ENCODE results near the gene SOS1. TPM values are rescaled to one million over a fixed set of nuclear protein-coding genes. Genes with fewer than 3 reads are reported as not detected.
A peak's percentile ranks its signal among the peaks of the same experiment; 100 is the strongest.

Gene SOS1
- polyA plus RNA-seq, 3 donors = 51.3 to 61.8 (median 55.6) TPM

DNA sequence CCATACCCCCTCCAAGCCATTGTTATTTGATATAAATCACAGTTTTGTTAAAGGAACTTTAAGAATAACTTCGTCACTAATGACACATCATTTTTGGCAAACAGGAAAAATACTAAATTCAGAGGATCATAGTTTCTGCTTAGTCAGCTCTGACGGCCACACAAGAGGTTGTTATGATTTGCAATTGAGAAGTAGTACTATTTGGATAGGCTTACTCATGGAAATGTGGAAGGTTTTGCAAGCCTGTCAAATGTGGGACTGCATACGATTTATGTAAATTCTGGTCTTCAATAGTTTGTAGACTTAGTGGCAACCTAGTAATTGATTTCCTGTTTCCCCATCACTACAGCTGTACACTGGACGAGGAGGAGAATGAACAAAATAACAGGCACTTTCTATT lies 123.1 kb downstream of the SOS1 start:
- DNase-seq (ENCODE audit: extremely low read depth in 1 of 11, low read depth in 9 of 11, low spot score in 4 of 11) = no peak

DNA sequence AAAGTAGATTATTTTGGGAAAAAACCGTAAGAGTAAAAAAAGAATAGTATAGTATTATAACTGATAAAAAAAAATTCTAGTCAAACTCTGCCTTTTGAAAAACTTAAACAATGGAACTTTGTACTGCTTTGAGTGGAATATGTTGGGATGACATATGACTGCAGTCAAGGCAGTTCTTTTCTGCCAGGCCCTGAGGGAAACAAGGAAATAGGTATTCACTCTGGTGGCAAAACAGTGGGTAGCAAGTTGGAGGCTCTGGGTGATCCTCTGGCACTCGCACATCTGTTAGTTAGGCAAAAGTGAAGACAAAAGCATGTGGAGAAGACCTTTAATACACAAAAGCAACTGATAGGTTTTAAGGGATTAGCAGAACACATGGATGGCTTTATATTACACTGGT lies 129.0 kb downstream of the SOS1 start:
- no peak for DNase-seq (ENCODE audit: extremely low read depth in 1 of 11, low read depth in 9 of 11, low spot score in 4 of 11)

DNA sequence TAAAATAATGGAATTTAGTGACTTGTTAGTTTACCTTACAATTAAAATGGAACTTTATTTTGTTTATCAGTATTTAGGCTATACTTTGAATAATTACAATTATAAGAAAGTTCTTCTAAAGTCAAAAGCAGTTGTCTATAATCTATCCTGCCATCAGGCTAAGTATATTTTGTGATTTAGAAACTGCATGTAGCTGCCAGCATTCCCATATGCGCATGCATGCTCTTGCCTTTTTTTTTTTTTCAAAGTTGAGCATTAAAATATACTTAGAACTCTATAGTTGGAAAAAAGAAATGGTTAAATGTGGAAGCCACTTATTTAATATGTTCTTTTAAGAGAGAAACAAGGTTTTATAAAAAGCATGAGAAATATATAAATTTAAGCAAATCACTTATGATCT lies 132.1 kb downstream of the SOS1 start:
- DNase-seq (ENCODE audit: extremely low read depth in 1 of 11, low read depth in 9 of 11, low spot score in 4 of 11) = no peak

DNA sequence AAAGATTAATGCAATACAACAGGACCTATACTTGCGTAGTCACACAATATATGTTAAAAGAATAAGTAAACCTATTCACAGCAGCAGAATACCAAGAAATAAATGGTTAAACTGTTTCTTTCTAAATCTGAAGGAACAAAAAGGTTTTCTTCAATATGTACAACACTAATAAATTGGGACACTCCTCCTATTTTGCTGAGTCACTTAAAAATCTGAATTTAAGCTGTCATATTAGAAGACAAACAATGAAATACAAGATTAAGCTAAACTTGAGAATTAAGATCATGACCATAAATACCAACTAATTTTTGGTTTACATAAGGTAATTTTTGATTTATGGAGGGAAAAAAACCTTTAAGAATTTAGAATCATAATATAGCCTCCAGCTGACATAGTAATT lies 138.4 kb downstream of the SOS1 start:
- DNase-seq (ENCODE audit: extremely low read depth in 1 of 11, low read depth in 9 of 11, low spot score in 4 of 11) = no peak

DNA sequence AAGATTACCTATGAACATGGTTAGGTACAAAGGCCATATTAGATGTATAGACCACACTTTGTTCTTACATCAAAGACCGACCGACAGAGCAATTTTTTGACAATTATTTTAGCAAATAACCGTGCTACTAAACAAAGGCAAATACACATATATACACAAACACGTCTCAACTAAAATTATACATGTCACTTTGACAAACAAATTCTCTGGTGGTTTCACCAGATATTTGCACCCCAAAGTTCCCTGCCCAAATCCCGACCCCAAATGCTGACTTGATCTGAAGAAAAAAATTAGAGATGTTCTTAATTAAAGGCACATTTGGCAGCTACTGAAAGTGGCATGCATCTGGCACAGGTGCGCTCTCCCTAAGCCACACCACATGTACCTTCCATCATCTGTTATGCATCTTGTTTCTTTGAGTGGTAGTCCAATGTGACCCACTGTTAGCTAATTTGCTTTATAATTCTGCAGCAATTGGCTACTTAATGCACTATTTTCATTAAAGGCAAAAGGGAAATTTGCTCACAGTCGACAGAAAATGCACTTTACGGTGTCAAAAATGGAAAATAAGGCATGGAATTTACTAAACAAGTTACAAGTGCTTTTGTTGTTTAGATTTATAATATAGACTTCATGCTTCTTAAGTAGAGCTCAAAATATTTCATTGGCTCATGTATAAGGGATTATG lies 139.0 kb downstream of the SOS1 start:
- DNase-seq (ENCODE audit: extremely low read depth in 1 of 11, low read depth in 9 of 11, low spot score in 4 of 11) = no peak

DNA sequence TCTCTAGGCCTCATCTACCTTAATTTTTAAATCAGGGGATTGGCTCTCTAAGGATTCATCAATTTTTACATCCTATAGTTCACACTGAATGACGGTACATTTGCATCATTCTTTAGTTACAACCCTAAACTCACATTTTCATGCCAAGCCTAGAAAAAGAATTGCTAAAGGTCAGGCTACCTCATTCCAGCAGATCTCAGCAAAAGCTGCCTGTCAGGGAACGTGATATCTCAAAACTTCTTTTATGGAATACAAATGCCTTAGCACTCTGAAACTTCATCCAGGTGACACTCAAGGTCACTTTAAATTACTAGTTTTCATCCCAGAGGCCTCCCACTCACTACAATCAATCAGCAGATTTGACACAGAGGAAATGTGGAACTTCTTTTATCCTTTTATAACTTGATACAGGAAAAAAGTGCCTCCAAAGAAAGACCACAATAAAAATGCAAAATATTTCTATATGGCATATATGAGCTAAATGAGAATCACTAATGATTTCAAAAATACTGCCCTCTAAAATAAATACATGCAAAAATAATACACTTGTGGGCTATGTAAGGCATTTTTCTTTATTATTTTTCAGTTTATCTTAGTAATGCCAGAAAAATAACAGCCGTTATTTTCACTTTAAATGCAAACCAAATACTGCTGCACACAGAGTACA lies 139.7 kb downstream of the SOS1 start:
- DNase-seq (ENCODE audit: extremely low read depth in 1 of 11, low read depth in 9 of 11, low spot score in 4 of 11) = peak in 2 of 11 donors; percentile 7

DNA sequence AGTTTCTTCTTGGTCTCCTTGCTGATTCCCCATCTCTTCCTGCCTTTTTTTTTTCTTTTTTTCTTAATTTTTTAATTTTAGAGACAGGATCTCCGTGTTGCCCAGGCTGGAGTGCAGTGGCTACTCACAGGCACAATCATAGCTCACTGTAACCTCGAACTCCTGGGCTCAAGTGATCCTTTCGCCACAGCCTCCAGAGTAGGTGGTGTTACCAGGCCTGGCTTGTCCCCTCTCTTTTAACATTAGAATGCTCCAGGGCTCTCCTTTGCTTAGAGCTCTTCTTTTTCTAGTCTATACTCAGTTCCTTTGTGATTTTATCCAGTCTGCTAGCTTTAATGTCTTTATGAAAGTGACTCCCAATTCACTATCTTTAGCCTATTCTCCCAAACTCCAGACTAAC lies 141.9 kb downstream of the SOS1 start:
- no peak for DNase-seq (ENCODE audit: extremely low read depth in 1 of 11, low read depth in 9 of 11, low spot score in 4 of 11)

DNA sequence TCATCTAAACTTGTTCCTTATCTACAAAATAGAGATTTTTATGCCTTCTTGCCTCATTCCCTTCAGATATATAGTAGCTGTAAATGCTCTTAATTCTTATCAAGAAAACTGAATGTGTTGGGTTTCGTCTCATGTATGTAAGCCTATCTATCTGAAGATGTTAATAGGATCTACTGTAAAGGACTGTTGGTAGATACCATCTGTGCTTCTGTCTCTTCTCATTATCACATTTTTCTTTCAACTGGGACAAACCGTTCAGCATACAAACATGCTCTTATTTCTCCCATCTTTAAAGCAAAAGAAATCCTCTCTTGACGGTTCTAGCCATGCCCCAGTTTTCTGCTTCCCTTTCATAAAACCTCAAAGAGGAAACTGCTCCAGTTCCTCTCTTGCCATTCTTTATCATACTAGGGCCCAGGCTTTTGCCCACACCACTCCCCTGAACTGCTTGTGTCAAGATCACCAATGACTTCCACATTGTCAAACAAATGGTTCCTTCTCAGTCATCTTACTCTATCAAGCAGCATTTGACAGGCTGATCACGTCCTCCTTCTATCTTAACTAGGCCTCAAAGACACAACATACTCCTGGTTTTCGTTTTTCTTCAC lies 142.5 kb downstream of the SOS1 start:
- no peak for DNase-seq (ENCODE audit: extremely low read depth in 1 of 11, low read depth in 9 of 11, low spot score in 4 of 11)

DNA sequence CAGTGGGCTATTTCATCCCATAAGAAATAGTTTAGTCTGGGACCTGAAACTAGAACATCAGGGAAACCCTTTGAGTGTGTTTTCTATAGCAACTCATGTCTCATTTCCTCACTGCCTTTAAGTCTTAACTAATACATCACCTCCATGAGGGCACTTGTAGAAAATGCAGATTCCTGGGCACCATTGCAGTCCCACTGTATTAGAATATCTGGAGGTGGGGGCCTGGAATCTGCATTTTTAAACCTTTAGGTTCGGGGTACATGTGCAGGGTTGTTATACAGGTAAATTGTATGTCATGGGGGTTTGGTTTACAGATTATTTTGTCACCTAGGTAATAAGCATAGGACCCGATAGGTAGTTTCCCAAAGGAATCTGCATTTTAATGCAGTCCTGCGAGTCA lies 143.8 kb downstream of the SOS1 start:
- no peak for DNase-seq (ENCODE audit: extremely low read depth in 1 of 11, low read depth in 9 of 11, low spot score in 4 of 11)

DNA sequence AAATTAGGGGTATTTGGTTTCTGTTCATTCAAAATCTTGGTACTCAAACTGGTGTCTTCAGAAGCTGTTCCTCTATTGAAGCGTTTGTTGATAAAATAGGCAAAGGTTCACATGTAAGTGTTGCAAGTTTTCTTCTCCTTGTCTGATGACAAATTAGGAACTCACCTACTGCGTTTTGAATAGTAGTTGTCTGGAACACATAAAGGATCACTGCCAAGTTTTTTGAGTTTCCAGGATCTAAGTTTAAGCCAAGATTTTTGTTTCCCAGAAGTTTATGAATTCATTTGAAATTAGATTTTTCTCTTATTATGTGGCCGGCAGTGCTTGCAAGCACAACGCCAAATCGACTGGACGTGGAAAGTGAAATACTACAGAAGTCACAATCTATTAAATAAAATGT lies 145.8 kb downstream of the SOS1 start:
- DNase-seq (ENCODE audit: extremely low read depth in 1 of 11, low read depth in 9 of 11, low spot score in 4 of 11) = no peak

DNA sequence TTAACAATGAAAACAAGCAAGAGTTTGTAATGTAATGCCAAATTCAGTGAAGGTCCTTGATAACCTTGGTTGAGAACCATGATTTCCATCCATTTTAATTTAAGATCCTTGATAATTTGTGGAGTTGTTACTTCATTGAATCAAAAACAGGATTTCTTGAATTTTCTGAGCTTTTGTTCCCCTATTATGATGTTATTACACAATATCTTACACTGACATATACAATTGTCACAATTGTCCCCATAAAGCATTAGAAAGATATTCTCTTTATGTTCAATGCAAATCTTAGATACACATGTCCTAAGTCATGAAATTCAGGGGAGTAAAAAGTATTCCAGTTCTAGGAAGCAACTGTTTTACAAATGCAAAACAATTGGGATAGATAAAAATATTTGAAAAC lies 147.6 kb downstream of the SOS1 start:
- no peak for DNase-seq (ENCODE audit: extremely low read depth in 1 of 11, low read depth in 9 of 11, low spot score in 4 of 11)

DNA sequence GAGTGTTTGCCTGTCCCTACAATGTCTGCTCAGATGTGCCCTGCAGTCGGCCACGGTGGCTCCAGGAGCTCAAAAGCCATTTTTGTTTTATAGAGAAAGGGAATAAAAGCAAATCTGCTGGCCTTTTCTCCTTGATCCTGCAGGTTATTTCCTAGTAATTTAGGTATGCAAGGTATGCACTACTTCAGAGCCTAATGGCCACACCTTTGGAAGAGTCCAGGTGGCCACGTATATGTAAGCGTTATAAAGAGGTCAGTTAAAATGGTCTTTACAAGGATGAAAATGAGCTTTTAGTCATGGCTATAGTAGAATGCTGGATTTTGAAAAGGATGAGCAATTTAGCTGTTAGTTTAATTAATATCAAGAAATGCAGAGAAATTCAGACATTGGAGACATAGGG lies 149.5 kb downstream of the SOS1 start:
- no peak for DNase-seq (ENCODE audit: extremely low read depth in 1 of 11, low read depth in 9 of 11, low spot score in 4 of 11)

DNA sequence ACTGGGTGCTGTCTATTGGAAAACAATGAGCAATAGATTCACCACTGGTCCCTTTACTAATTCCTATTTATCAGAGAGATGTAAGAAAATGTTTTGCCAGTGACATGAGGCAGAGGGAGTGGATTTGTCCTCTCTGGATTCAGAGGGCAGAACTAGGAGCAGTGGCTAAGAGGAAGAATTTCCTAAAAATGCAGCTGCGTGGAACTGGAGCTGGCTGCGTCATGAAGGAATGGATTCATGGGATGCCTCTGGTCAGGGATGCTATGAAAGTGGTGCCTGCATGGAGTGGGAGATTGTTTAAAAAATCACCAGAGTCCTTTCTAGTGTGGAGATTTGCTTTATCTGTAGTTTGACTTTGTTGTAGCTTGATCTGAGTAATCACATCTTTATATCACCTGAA lies 152.8 kb downstream of the SOS1 start:
- no peak for DNase-seq (ENCODE audit: extremely low read depth in 1 of 11, low read depth in 9 of 11, low spot score in 4 of 11)

DNA sequence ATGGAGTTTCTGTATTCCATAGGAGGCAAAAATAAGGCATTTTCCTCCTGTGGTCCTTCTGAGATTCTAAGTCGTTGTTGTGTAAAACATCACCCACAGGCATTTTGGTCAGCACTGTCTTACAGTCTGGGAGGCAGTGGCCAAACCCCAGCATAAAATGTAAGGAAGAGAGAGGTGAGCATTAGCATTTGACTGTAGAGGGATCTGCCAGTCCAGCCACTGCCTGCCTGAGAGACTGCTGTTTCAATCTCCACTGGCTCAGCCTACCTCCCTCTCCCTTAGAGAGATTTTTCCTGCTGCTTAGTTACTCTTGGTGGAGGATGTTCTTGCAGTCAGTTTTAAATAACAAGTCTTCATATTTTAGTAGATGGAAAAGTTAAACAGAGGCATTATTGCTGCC lies 154.2 kb downstream of the SOS1 start:
- DNase-seq (ENCODE audit: extremely low read depth in 1 of 11, low read depth in 9 of 11, low spot score in 4 of 11) = no peak

DNA sequence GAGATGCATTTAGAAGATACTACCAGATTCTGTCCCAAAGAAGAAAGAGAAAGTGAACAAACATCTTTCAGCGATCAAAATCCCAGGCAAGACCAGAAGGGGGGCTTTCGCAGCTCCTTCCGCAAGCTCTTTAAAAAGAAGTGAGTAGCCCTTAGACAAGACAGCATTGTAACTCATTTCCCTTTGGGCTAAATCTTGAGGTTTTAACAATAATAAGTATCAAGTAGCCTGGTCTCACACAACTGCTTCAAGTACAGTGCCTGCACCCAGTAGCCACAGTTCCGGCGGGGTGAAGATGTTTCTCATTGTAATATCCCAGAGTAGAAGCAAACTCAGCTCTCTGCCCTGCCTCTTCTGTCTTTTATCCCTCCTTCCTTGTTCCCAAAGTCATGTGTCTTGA lies 154.8 kb downstream of the SOS1 start:
- DNase-seq (ENCODE audit: extremely low read depth in 1 of 11, low read depth in 9 of 11, low spot score in 4 of 11) = no peak

DNA sequence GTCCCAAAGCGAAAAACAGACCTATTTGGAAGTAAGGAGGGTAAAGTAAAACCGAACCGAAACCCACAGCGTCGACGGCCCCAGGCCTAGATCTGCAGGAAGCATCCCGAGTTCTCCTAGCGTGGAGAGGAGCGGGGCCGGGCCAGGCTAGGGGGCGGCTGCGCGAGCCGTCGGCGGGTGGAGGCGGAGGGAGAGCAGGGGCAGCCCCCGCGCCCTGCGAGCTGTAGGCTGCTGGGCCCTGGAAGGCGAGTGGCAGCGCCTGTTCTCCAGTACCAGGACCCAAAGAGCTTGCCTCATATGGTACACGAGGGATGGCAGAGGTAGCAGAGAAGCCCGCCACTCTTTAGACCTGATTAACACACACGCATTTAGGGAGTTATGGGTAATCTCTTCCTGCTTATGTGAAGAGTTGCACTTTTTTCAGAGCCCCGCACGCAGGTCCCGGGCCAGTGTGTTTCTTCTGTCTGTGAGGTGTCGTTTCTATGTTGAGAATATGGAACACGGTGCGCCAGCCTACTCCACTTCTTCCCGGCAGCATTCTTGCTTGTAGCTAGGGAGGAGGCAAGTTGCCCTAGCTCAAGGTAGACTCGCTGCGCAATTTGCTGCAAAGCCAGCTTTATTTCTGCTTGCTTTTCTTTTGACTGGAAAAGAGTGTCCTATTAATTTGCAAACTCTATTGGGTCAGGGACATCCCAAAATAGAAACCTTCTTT lies 160.1 kb downstream of the SOS1 start:
- peak in 1 of 11 donors; percentile 14 for DNase-seq (ENCODE audit: extremely low read depth in 1 of 11, low read depth in 9 of 11, low spot score in 4 of 11)

DNA sequence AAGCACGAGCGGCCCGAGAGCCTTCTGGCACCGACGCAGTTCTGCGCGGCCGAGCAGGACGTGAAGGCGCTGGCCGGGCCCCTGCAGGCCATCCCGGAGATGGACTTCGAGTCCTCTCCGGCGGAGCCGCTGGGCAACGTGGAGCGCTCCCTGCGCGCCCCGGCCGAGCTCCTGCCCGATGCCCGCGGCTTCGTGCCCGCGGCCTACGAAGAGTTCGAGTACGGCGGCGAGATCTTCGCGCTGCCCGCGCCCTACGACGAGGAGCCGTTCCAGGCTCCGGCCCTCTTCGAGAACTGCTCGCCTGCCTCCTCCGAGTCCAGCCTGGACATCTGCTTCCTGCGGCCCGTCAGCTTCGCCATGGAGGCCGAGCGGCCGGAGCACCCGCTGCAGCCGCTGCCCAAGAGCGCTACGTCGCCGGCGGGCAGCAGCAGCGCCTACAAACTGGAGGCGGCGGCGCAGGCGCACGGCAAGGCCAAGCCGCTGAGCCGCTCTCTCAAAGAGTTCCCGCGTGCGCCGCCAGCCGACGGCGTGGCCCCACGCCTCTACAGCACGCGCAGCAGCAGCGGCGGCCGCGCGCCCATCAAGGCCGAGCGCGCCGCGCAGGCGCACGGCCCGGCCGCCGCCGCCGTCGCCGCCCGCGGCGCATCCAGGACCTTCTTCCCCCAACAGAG lies 160.8 kb downstream of the SOS1 start:
- DNase-seq (ENCODE audit: extremely low read depth in 1 of 11, low read depth in 9 of 11, low spot score in 4 of 11) = peak; percentile 56 to 85 (median 82)

DNA sequence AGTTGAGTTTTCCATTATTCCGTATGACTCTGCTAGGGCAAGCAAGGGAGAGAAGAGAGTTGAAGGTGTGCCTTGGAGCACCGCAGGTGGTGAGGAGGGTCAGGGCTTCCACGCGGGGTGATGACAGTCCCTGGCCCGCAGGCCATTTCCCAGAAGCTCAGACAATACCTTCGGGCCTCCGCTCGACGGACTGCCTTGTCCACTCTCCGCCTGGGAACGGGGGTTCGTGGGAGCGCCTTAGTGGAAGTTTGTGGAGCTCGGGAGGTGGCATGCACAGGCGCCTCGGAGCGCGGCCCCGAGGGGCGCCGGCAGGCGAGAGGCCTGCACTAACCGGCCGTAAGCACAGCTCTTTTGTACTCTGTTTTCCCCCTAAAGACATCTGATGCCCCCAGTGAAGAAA lies 161.4 kb downstream of the SOS1 start:
- DNase-seq (ENCODE audit: extremely low read depth in 1 of 11, low read depth in 9 of 11, low spot score in 4 of 11) = no peak

DNA sequence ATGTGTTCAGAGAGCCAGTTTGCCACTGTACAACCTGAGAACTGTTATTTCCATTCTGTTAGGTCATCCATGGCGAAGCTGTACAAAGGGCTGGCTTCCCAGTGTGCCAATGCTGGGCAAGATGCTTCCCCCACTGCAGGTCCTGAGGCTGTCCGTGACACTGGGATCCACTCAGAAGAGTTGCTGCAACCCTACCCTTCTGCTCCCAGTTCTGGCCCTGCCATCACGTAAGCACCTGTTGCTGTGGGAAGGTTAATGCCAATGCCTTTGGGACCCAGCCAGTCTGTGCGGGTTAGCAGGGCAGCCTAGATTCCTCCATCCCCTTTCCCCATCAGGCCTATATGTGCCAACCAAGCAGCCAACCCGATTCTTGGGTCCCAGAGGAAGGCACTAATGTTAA lies 162.9 kb downstream of the SOS1 start:
- DNase-seq (ENCODE audit: extremely low read depth in 1 of 11, low read depth in 9 of 11, low spot score in 4 of 11) = no peak

DNA sequence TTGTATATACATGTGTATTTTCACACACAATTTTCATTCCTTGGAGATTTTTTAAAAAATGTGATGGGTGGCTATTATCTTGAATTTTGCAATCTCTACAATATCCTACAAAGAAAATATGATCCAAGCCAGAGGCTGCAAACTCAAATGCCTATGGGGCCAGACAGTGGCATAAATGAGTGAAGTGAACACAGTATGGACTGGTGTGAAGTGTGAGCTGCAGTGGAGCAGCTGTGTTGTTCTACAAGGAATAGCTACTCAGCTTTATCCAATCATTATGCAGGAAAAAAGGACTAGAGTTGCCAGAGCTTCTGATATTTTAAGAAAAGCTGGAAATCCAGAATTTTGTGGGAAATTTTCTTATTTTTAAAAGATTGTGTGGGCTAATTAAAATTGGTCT lies 169.1 kb downstream of the SOS1 start:
- DNase-seq (ENCODE audit: extremely low read depth in 1 of 11, low read depth in 9 of 11, low spot score in 4 of 11) = no peak
